ENCODE measurements around the gene COL1A1. TPM values are rescaled to one million over a fixed set of nuclear protein-coding genes. Genes with fewer than 3 reads are reported as not detected.
A peak's percentile ranks its signal among the peaks of the same experiment; 100 is the strongest.

Gene COL1A1
- total RNA-seq, 1 donor from 2014 or later: 171 TPM

GRCh38 chr17:50220811-50221210, 19.4 kb upstream of the COL1A1 start:
- Histone ChIP-seq H3K27me3 (no peaks in the 10 kb centered on the region), H3K4me3 (no peak overlapping the region), H3K9me3 (no peaks in the 10 kb centered on the region), H3K36me3 (no peaks in the 10 kb centered on the region), H3K27ac (peak overlapping the region; percentile 97), H3K4me1 (peaks cover 61% of the 10 kb centered on the region)
- intact Hi-C loops (cut with DNase I): loop anchor here (5.0 kb wide), 1 partner anchor 46 kb away; no protein-coding TSS in a partner anchor
- no peak for DNase-seq (ENCODE audit: extremely low spot score in 2 of 2)
- TF ChIP-seq POLR2A (IDR thresholded peaks at IDR 0.05) (no peak), POLR2AphosphoS5 (IDR thresholded peaks at IDR 0.05; ENCODE audit: insufficient read depth in 1 of 2, low read depth in 1 of 2) (no peak)

GRCh38 chr17:50219939-50220465, 18.6 kb upstream of the COL1A1 start:
- Histone ChIP-seq H3K4me3 (no peak overlapping the region), H3K9me3 (no peaks in the 10 kb centered on the region), H3K27me3 (no peaks in the 10 kb centered on the region), H3K36me3 (no peaks in the 10 kb centered on the region), H3K4me1 (peaks cover 63% of the 10 kb centered on the region), H3K27ac (peak overlapping the region; percentile 97)
- TF ChIP-seq POLR2A (IDR thresholded peaks at IDR 0.05): no peak
- TF ChIP-seq POLR2AphosphoS5 (IDR thresholded peaks at IDR 0.05; ENCODE audit: insufficient read depth in 1 of 2, low read depth in 1 of 2): no peak
- TF ChIP-seq CTCF (IDR thresholded peaks at IDR 0.05): no peak
- DNase-seq (ENCODE audit: extremely low spot score in 2 of 2): no peak
- intact Hi-C loops (cut with DNase I): loop anchor here (5.0 kb wide), 1 partner anchor 47 kb away; no protein-coding TSS in a partner anchor

- peaks cover 69% of the 10 kb centered on the region for H3K4me1 ChIP-seq
- H3K9me3 ChIP-seq: no peaks in the 10 kb centered on the region
- peak overlapping the region; percentile 97 for H3K27ac ChIP-seq
- no peaks in the 10 kb centered on the region for H3K36me3 ChIP-seq
- no peak overlapping the region for H3K4me3 ChIP-seq
- TF ChIP-seq CTCF (IDR thresholded peaks at IDR 0.05) (no peak), POLR2AphosphoS5 (IDR thresholded peaks at IDR 0.05; ENCODE audit: insufficient read depth in 1 of 2, low read depth in 1 of 2) (no peak), POLR2A (IDR thresholded peaks at IDR 0.05) (no peak)
- DNase-seq (ENCODE audit: extremely low spot score in 2 of 2): no peak
- no peaks in the 10 kb centered on the region for H3K27me3 ChIP-seq
- intact Hi-C loops (cut with DNase I): no loop called here
These were observed 17.9 kb upstream of the COL1A1 start for GRCh38 chr17:50219342-50219741.

- intact Hi-C loops (cut with DNase I): no loop called here
- Histone ChIP-seq H3K9me3 (no peaks in the 10 kb centered on the region), H3K27ac (peak overlapping the region; percentile 97), H3K27me3 (no peaks in the 10 kb centered on the region), H3K4me1 (peaks cover 74% of the 10 kb centered on the region), H3K36me3 (no peaks in the 10 kb centered on the region), H3K4me3 (no peak overlapping the region)
- TF ChIP-seq POLR2A (IDR thresholded peaks at IDR 0.05) (no peak), POLR2AphosphoS5 (IDR thresholded peaks at IDR 0.05; ENCODE audit: insufficient read depth in 1 of 2, low read depth in 1 of 2) (peak in 1 of 2 donors; percentile 25)
- DNase-seq (ENCODE audit: extremely low spot score in 2 of 2): no peak
These were observed 17.4 kb upstream of the COL1A1 start for GRCh38 chr17:50218771-50219315.

GRCh38 chr17:50218071-50218759, 16.8 kb upstream of the COL1A1 start:
- Histone ChIP-seq H3K27me3 (no peaks in the 10 kb centered on the region), H3K4me3 (no peak overlapping the region), H3K9me3 (no peaks in the 10 kb centered on the region), H3K4me1 (peaks cover 76% of the 10 kb centered on the region), H3K36me3 (no peaks in the 10 kb centered on the region), H3K27ac (peak overlapping the region; percentile 97)
- intact Hi-C loops (cut with DNase I): no loop called here
- TF ChIP-seq POLR2A (IDR thresholded peaks at IDR 0.05) (no peak), CTCF (IDR thresholded peaks at IDR 0.05) (no peak), POLR2AphosphoS5 (IDR thresholded peaks at IDR 0.05; ENCODE audit: insufficient read depth in 1 of 2, low read depth in 1 of 2) (no peak)
- DNase-seq (ENCODE audit: extremely low spot score in 2 of 2): no peak

- no peak for DNase-seq (ENCODE audit: extremely low spot score in 2 of 2)
- Histone ChIP-seq H3K36me3 (no peaks in the 10 kb centered on the region), H3K4me1 (peaks cover 71% of the 10 kb centered on the region), H3K27ac (peak overlapping the region; percentile 97), H3K4me3 (no peak overlapping the region), H3K27me3 (no peaks in the 10 kb centered on the region), H3K9me3 (no peaks in the 10 kb centered on the region)
- TF ChIP-seq POLR2A (IDR thresholded peaks at IDR 0.05) (no peak), POLR2AphosphoS5 (IDR thresholded peaks at IDR 0.05; ENCODE audit: insufficient read depth in 1 of 2, low read depth in 1 of 2) (no peak), CTCF (IDR thresholded peaks at IDR 0.05) (no peak)
- intact Hi-C loops (cut with DNase I): no loop called here
These were observed 16.2 kb upstream of the COL1A1 start for GRCh38 chr17:50217591-50217990.
